Stimulated activated CD4-positive, alpha-beta T cell treated with anti-CD3 and anti-CD28 coated beads, Interleukin-4, amount 100 ng/mL, for 1 hour (primary cell): ENCODE data around the gene SIX4.
"Not testable (repeated sequence)": the region's sequence is repeated elsewhere in the genome, so short reads cannot be mapped to it uniquely, and the experiment has no call there.

ENCODE experiments used
- DNase-seq: peaks from one replicate; pipeline ENCODE4 v3.0.0-alpha.2; 2020

SIX4 gene

DNA sequence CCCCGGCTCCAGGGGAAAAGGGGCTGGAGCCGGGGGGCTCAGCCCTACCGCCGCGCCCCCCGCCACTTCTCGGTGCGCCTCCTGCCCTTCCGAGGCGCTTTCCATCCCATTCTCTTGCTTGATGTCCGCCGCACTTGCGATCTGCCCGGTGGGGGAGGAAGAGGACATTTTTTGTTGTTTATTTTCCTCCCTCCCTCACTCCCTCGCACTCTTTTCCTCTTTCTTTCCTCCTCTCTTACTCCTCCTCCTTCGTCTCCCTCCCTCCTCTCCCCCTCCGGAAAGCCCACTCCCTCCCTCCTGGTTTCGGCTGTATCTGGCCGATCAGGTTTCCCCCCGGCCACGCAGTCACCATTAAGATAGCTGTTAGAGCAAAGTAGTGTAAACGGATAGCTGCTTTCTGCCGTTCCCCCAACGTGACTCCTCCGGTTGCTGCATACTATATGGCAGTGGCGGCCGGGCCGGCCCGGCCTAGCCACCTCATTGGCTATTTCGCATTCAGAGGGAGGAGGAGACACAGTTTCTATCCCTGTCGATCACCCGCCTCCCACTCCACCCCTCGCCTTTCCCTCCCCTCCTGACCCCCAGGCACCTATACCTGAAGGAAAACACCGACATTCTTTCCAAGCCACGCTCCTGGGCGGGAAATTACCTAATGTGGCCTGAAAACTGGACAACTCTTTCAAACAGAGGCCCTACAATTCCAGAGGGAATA lies at the start of gene SIX4:
Gene SIX4 (minus strand): TSS at position 445 of the 712 bp plus-strand sequence. CDS start 277 bp downstream, at position 168.
- DNase-seq, result peak; percentile 4

DNA sequence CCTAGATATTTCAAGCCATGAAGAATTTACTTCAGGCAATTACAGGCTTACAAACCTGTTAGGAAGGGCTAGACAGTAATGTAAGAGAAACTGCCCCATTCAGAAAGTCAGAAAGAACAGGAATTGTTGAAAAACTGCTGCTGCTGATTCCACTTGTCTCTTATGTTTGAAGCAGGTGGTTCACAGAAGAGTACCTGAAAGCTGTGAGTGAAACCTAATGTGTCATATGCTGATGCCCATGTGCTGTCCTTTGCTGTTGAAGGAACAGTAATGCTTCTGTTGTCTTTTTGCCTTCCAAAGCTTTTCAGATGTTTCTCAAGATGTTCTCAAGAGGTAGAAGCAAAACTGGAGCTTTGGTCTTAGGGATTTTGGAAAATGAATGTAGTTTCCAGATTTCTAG lies 49.4 kb upstream of the SIX4 start:
- DNase-seq, result no peak

DNA sequence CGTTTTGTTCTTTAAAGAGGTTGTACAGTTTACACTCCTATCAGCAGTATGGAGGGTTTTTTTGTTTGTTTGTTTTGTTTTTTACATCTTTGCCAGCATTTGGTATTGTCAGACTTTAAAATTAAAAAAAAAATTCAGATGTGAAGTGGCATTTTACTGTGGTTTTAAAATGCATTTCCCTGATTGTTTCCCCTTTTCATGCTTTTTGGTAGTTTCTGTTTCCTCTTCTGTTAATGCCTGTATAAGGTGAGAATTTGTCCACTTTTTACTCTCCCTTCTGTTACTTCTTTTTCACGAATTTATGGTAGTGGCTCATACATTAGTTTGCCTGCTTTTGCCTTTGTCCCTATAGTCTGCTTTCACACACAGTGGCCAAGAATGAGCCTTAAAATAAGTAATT lies 47.0 kb upstream of the SIX4 start:
- no peak for DNase-seq

DNA sequence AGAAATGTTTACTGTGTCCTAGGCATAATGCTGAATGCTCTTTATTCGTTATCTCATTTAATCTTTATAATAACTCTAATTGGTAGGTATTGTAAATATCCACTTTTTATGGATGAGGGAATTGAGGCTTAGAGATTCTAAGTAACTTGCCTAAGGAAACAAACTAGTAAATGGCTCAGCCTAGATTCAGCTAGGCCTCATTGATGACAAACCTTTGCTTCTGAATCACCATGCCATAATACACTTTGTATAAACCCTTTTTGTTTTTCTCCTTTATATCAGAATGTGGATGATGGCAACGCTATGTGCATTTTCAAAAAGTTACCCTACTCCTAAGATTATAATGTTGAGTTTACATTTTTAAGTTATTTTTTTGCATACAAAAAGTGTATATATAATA lies 44.5 kb upstream of the SIX4 start:
- no peak for DNase-seq

DNA sequence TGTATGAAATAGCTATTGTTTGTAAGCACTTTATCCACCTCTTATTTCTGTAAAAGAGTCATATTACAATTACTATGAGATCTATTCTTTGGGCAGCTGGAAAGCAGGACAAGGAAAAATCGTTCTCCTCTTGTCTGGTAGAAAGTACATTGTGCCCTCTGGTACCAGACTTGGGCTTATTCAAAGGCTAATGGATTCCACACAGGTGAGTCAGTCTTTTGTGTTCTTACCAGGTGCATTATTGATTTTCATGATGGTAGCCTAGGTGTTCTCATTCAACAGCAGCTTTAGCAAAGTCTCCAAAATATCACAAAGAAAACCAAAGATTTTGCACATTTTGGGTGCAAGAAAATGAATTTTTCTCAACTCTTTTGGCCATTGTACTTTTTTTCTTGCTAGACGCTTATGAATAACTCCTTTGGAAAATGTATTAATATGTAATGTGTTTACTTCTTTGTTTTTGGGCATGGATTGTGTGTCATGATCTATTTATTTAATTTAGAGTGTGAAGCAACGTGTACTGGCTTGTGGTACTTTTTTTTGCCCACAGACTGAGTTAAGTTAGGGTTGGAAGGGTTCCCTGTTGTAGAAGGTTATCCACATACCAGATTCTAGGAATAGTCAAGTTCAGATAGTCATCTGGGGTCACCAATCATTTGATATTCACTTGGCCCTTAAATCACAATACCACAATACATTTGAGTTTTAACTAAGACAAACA lies 36.7 kb upstream of the SIX4 start:
- no peak for DNase-seq

DNA sequence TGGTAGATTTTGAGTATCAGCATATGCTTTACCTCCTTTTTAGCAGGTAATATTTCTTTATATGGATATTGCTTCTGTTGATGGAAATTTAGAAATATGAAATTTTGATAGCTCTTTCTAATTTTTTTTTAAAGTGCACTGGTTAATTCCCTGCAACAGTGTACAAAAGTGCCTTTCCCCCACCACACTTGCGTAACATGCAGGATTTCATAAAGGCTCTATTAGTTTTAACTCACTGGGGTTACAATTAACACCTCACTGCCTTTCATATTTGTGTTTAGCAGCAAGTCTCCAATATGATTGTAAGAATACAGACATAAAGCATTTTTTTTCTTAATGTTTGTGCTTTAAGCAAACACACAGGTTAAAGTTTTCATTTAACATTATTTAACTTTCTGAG lies 36.1 kb upstream of the SIX4 start:
- no peak for DNase-seq

DNA sequence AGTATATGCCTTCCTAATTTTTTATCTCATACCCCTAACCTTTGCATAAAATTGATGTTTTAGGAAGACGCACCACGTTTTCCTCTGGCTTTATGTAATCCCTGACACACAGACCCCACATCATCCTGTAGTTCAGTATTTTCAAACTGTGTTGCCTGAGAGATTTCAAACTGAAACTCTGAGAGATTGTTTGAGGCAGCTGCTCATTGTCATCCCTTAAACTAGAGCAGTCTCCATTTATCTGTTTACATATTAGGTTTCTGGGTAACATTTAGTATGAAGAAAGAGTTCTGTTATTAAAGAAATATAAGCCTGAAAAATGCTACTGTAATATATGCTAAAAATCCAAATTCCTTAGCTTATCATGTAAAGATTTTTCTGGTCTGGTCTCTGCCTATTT lies 34.7 kb upstream of the SIX4 start:
- DNase-seq, result no peak

DNA sequence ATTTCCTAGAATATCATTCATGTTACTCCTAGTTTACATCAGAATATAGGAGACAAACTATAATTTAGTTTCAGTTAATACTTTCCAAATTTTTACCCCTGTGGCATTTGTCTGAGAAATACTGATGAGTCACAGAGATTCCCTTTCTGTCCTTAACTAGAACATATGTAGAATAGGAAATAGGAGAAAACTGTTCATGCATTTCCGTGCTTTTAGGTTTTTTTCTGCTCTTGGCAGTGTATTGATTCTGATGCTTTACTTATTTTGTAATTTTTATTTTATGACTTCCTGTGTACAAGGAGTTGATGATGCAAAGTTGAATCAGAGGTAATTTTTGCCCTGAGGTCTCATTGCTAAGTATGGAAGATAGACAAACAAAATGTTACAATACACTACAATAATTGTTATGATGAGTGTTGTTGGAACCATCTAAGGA lies 33.4 kb upstream of the SIX4 start:
- no peak for DNase-seq

DNA sequence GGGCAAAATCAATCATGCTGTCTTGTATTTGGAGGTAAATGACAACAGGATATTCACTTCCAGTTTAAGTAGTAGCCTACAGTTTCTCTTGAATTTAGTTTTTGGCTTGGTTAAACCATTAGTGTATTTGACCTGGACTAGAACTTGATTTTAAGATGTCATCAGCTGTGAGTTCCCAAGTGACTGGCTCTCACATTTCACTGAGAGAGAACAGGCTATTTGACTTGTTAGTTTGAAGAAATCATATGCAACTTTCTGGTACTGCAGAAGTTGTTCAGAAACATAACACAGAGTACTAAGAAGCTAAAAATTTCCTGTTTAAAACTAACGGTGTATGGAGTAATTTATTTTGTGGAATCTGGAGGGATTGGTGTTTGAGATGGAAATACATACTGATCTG lies 32.7 kb upstream of the SIX4 start:
- no peak for DNase-seq

DNA sequence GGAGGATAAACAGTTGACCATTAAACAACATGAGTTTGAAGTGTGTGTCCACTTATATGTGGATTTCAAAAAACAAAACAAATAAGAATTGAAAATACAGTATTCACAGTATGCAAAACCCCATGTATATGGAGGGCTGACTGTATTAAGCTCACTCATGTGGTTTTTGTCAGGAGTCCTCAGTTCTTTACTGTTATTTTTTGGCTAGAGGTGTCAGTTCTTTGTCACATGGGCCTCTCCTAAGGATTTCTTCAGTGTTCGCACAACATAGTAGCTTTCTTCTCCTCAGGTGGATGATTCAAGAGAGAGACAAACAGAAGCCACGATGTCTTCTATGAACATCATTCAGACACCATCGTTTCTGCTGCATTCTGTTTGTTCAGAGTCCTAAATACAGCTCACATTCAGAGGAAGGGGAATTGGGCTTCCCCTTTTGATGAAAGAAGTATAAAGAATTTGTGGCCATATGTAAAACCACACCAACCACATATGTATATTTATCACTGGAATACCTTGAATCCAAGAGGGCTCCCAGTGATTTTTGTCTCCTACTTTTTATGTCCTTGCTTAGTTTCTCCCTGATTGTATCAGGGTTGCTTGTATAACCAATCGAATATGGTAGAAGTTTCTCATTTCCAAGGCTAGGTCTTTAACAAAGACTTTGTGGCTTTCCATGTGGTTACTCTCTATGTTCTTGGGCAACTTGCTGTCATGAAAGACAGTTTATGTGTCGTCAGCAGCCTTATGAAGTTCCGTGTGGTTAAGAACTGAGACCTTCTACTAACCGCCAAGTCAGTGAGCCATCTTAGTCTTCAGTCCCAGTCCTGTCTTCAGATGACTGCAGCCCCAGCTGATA lies 29.3 kb upstream of the SIX4 start:
- peak; percentile 13 for DNase-seq

DNA sequence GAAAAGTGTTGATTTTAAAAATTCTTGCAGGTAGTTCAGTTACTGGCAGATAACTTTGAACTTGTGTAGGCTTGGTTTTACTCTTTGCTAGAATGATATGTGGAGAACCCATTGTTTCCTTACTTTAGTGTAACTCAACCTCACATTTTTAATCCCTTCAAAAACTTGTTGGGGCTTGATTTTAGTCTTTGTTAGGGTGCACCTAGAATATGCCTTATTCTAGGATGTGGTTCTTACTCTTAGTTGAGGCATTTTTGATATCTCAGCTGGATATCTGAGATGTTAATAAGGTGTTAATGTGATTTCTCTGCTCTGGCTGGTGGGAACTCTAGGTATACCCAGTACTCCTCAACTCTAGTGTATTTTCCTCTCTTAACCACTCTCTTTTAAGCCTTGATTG lies 20.4 kb upstream of the SIX4 start:
- DNase-seq, result no peak

DNA sequence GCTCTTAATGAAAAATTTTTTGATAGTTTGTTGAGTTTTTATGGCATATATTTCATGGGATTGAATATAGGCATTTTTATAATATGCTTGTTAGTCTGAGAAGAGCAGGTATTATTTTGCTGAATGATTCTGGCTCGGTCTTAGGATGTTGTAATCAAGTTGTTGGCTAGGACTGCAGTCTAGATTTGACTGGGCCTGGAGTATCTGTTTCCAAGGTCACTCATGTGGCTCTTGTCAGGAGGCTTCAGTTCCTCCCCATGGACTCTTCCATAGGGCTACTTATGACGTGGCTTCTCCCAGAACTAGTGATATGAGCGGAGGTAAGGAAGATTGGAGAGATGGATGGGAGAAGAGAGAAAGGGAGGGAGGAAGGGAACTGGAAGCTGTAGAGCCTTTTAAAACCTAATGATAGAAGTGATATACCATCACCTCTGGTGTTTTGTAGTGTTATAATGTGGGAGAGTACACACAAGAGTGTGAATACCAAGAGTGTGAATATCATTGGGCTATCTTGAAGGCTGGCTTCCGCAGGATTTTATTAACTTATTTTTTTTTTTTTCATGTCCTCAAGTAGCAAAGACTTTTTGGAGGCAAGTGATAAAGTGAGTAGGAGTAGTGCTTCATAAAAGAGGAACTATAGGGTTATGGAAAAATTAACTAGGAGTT lies 14.8 kb upstream of the SIX4 start:
- DNase-seq, result no peak

DNA sequence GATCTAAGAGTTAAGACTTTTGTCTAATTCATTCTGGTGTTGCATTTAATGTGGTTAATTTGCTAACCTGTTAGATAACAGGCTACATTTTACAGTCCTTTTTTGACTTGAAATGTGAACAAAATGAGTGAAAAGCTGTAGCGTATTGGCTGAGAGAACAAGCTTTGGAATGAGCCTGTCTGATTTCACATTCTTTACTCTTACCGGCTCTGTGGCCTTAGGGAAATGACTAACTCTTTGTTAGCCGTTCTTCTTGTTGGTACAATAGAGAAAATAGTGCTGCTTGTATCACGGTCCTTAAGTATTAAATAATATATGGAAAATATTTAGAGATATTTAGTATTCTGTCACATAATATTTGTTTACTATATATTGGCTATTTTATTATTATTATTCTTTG lies 12.3 kb upstream of the SIX4 start:
- no peak for DNase-seq

DNA sequence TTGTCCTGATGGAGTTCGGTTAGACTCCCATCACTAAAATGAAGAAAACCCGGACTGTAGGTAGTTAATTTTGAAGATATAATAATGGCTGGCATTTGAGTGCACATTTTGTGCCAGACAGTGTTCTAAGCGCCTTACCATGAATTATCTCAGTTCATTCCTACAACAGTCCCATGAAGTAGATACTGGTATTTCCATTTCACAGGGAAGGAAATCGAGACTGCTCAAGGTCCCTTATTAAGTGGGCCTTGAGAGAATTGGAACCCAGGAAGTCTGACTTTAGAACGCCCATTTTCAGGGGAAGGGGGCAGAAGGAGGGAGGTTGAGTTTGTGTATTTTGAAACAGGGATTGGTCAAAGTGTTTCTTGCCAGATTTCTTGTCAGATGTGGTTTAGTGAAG lies 11.3 kb upstream of the SIX4 start:
- no peak for DNase-seq

DNA sequence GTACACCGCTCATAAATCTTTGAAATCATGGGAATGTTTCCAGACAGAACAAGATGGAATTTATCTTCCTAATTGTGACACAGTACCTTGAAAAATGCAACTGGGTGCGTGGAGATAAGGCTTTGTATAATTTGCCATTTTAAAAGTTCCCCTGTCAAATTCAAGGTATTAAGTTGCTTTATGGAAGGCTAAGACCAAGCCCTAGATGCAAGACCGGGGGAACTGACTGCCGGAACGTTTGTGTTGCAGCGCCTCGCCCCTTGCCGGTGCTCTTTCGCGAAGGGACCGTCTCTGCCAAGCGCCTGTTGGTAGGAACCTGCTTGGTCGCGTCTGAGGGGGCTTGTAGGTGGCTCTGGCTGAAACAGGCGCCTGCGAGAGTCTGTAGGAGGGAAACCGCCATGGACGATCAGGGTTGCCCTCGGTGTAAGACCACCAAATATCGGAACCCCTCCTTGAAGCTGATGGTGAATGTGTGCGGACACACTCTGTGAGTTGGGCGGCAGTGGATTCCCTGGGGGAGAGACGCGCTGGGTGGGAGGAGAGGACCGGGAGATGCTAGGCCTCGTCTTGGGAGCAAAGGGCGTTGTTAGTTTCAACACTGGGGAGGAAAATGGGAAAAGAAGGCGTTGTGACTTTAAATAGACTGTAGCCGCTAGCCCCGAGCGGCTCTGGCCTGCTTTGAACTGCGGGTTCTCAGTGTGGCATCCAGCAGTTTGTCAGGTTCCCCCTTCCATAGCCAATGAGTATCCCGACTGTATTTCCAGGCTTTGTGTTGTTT lies 10.5 kb upstream of the SIX4 start, which contains the start of gene MNAT1:
Gene MNAT1 (plus strand): TSS at position 297 of the 778 bp plus-strand sequence. CDS start 102 bp downstream, at position 399.
- peak; percentile 79 for DNase-seq

DNA sequence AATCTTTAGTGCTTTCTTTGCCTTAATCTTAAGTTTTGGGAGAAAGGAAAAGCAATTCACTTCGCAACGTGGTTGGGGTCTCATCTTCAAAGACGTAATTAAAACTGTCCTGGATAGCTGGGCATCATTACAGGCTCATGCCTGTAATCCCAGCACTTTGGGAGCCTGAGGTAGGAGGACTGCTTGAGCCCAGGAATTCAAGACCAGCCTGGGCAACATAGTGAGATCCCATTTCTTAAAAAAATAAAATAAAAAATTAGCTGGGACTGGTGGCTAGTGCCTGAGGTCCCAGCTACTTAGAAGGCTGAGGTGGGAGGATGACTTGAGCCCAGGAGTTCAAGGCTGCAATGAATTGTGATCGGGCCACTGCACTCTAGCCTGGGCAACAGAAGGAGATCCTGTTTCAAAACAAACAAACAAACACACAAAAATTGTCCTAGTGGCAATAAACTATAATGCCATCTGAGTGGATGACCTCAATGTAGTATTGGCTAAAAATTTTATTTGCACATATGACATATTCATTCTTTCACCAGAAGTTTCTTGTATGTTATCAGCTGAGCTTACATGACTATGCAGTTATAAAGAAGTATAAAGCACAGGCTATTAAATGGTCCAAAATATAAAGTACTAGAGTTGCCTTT lies 8.8 kb upstream of the SIX4 start:
- no peak for DNase-seq

DNA sequence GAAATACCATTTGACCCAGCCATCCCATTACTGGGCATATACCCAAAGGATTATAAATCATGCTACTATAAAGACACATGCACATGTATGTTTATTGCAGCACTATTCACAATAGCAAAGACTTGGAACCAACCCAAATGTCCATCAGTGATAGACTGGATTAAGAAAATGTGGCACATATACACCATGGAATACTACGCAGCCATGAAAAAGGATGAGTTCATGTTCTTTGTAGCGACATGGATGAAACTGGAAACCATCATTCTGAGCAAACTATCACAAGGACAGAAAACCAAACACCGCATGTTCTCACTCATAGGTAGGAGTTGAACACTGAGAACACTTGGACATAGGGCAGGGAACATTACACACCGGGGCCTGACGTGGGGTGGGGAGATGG lies 7.1 kb upstream of the SIX4 start:
- DNase-seq, result not testable (repeated sequence)

DNA sequence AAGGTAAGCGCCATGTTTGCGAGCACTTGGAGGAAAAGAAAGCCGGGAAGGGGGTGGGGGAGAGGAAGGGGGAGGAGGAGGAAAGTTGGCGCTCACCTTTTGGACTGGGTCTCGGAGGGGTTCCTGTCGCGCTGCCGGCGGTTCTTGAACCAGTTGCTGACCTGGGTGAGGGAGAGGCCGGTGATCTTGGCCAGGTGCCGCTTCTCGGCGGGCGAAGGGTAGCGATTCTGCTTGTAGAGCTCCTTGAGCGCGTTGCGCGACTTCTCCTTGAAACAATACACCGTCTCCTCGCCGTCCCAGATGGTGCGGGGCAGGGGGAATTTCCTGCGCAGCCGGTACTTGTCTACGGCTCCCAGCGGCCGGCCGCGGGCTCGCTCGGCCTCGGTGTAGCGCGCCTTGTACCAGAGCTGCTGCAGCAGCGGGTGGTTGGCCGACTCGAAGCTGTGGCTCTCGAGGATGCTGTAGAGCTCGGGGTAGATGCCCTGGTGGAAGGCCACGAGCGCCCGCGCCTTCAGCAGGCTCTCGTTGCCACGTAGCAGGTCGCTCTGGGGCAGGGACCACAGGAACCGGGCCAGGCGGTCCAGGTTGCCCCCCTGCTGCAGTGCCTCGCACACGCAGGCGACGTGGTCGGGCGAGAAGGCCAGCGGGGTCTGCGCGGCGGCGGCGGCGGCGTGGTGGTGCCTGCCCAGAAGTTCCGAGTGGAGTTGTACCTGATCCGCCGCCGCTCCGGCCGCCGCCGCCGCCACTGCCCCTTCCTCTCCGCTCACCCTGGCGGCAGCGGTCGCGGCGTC lies 840 bp downstream of the SIX4 start:
- peak; percentile 28 for DNase-seq

DNA sequence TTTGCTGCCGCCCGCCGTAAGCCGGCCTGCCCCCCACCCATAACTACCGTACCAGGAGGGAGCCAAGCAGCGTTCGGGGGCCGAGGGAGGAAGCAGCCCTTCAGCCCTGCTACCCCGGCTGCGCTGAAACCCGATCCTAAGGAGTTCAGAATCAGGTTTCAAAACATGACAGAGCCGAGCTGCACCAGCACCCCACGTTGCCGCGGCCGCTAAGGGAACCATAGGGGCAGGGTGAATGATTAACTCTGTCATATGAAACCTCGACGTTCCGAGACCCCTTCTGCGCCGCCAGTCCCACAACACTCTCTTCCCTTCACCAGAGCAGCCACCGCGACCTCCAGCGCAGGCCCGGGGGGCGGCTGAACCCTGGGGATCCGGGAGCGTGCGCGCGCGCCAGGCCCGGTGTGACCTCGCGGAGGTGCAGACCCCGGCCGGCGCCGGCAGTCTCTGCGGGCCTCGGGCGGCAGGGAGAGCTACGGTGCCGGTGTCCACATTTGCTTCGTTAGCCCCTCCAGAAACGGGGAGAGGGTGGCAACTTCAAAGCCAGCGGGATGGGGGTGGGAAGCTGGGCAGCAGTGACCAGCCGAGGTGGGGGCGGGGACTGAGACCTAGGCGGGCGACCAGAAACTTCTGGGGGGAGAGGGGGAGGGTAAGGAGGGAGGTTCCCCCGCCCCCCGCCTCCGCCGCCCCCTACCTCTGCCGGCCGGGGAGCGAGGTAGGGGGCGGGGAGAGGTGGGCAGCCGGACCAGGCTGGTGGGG lies 1.6 kb downstream of the SIX4 start:
- DNase-seq, result peak; percentile 25

DNA sequence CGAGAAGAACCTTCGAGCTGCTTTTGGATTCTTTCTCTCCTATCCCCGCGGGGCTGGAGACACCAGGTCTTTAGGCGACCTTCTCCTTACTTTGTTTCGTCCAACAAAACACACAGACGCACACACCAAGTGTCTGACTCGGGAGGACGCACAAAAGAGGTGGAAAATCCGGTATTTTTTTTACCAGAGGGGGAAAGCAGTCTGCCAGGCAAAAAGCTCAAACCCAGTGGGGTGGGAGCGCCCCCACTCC lies 2.1 kb downstream of the SIX4 start:
- DNase-seq, result no peak
